Fibroblast of lung (primary cell): Measurements from ENCODE around the gene LDLRAD1.

Experiments
- EZH2 ChIP-seq: IDR thresholded peaks from 2 replicates; pipeline ENCODE4 v1.5.1; 2012; ENCODE audit warnings: low read length, control low read depth, mild to moderate bottlenecking; ENCODE audit errors: missing control alignments
- TF ChIP-seq, protein P1 (sequence below), 2 donors: IDR thresholded peaks in 1 of 2; conservative IDR thresholded peaks in 1 of 2; 1 replicate in 1 of 2; 2 replicates in 1 of 2; pipeline ENCODE4 v1.5.1; 2011 to 2012; ENCODE audit warnings: low read length in 2 of 2, control low read depth in 1 of 2, inconsistent platforms in 1 of 2, low read depth in 1 of 2, mild to moderate bottlenecking in 1 of 2

DNA sequence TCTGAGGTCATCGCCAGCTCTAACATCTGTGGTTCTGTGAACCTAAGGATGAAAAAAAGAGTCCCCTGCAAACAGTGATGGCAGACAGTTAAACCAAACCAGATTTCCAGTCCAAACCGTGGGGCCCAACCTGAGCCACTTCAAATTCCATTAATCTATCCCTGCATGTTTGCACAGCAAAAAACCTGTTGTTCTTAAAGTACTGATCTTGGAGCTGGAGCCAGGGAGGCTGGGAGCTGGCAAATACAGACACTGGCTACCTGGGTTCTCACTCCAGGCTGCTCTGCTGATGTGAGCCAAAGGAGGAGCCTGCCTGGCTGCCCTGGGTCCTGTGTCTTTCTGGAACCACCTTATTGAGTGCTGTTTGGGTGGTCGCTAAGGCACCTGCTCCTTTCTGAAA, 16.4 kb downstream of the LDLRAD1 start:
- TF ChIP-seq, protein P1, sequence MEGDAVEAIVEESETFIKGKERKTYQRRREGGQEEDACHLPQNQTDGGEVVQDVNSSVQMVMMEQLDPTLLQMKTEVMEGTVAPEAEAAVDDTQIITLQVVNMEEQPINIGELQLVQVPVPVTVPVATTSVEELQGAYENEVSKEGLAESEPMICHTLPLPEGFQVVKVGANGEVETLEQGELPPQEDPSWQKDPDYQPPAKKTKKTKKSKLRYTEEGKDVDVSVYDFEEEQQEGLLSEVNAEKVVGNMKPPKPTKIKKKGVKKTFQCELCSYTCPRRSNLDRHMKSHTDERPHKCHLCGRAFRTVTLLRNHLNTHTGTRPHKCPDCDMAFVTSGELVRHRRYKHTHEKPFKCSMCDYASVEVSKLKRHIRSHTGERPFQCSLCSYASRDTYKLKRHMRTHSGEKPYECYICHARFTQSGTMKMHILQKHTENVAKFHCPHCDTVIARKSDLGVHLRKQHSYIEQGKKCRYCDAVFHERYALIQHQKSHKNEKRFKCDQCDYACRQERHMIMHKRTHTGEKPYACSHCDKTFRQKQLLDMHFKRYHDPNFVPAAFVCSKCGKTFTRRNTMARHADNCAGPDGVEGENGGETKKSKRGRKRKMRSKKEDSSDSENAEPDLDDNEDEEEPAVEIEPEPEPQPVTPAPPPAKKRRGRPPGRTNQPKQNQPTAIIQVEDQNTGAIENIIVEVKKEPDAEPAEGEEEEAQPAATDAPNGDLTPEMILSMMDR (conservative IDR thresholded peaks at IDR 0.05 in 1 of 2, IDR thresholded peaks at IDR 0.05 in 1 of 2; ENCODE audit: low read depth in 1 of 2, low read length in 2 of 2) = no peak
- no peak for TF ChIP-seq EZH2
